ENCODE measurements around the gene BRD3. TPM values are rescaled to one million over a fixed set of nuclear protein-coding genes. Genes with fewer than 3 reads are reported as not detected.

BRD3 gene
- total and polyA plus RNA-seq, 2 donors from 2014 or later, result 7.7 to 46.2 TPM

DNA sequence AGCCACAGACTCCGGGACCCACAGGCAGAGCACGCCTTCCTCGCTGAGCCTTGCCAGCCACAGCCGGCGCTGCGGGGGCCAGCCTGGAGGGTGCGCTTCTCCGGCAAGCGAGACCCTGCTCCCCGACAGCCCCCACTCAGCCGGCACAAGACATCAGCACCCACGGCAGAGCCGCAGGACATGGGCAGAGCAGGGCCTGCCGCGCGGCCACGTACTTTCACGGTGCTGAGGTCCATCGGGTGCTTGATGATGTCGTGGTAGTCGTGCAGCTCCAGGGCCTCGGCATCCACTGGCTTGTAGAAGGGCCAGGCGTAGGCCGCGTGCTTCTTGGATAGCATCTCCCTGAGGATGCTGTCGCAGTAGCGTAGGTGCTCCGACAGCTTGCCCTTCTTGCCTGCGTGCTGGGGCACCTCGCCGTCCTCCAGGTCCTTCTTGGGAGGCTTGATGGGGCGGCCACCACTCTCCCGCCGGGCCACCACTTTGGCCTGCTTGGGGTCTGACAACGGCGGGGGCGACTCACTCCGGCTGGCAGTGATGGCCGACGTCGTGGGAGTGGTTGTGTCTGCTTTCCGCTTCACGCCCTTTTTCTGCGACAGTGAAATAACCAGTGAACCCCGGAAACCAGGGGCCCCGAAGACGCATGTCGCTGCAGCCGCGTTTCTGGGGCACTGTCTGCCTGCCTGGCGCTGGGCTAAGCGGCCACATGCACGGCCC is 19.8 kb downstream of the BRD3 start:
- no peak for TF ChIP-seq CTCF (IDR thresholded peaks at IDR 0.05; ENCODE audit: borderline replicate concordance, extremely low read depth, insufficient read depth)
- intact Hi-C loops (cut with DNase I), result no loop called here
- Histone ChIP-seq H3K27me3 (ENCODE audit: control insufficient read depth, insufficient read depth, low read length) (no peaks in the 10 kb centered on the region), H3K9me3 (ENCODE audit: control insufficient read depth in 2 of 3, insufficient read depth in 1 of 3, low read length in 3 of 3) (no peaks in the 10 kb centered on the region), H3K36me3 (ENCODE audit: control insufficient read depth in 2 of 3, insufficient read depth in 3 of 3, low read length in 3 of 3) (peaks cover 6 to 39% (median 31%) of the 10 kb centered on the region in 3 donors), H3K27ac (ENCODE audit: low read depth in 2 of 2, low read length in 2 of 2) (no peak overlapping the region), H3K9ac (ENCODE audit: low read length in 3 of 3) (no peak overlapping the region), H3K4me3 (ENCODE audit: low read length in 3 of 3) (no peak overlapping the region), H3K4me1 (ENCODE audit: control insufficient read depth in 2 of 3, insufficient read depth in 2 of 3, low read depth in 1 of 3, low read length in 3 of 3) (no peaks in the 10 kb centered on the region)
- FAIRE-seq (no peak), DNase-seq (peak in 1 of 5 donors; percentile 68)

GRCh38 chr9:134046894-134047681 is 20.7 kb downstream of the BRD3 start:
- intact Hi-C loops (cut with DNase I), result no loop called here
- Histone ChIP-seq H3K9me3 (ENCODE audit: control insufficient read depth in 2 of 3, insufficient read depth in 1 of 3, low read length in 3 of 3) (no peaks in the 10 kb centered on the region), H3K36me3 (ENCODE audit: control insufficient read depth in 2 of 3, insufficient read depth in 3 of 3, low read length in 3 of 3) (peaks cover 6 to 34% (median 27%) of the 10 kb centered on the region in 3 donors), H3K9ac (ENCODE audit: low read length in 3 of 3) (no peak overlapping the region), H3K4me3 (ENCODE audit: low read length in 3 of 3) (no peak overlapping the region), H3K27ac (ENCODE audit: low read depth in 2 of 2, low read length in 2 of 2) (no peak overlapping the region), H3K27me3 (ENCODE audit: control insufficient read depth, insufficient read depth, low read length) (no peaks in the 10 kb centered on the region), H3K4me1 (ENCODE audit: control insufficient read depth in 2 of 3, insufficient read depth in 2 of 3, low read depth in 1 of 3, low read length in 3 of 3) (no peaks in the 10 kb centered on the region)
- DNase-seq, result peak in 1 of 5 donors; percentile 61
- FAIRE-seq, result no peak
- no peak for TF ChIP-seq CTCF (IDR thresholded peaks at IDR 0.05; ENCODE audit: borderline replicate concordance, extremely low read depth, insufficient read depth)

DNA sequence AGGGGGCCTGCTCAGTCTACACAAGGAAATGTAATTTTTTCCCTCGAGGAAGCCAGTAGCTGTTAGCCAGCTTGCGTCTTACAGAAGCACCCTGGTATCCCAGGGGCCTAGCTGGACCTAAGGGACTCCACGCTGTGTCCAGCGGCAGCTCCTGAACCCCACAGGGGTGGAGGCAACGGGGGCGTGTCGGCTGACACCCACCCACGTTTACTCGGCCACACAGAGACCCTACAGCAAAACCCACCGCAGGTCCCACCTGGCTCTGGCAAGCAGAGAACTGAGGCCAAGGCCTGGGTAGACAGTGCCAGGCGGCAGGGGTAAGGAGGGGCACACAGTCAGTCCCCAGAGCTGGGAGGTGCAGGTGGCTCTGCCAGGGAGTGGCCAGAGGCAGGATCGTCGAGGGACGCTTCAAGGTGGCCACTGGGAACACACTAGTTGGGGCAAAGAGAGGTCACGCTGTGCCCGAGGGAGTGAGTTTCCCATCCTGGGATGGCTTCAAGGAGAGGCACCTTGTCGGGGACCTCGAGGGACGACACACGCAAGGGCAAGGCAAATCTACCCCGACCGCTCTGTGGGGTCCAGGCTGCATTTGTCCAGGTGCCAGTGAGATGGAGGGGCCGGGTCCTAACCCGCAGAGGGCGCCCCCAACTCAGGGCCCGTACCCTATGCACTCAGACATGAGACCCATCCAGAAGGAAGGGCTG is 21.8 kb downstream of the BRD3 start:
- Histone ChIP-seq H3K4me1 (ENCODE audit: control insufficient read depth in 2 of 3, insufficient read depth in 2 of 3, low read depth in 1 of 3, low read length in 3 of 3) (no peaks in the 10 kb centered on the region), H3K9ac (ENCODE audit: low read length in 3 of 3) (no peak overlapping the region), H3K27ac (ENCODE audit: low read depth in 2 of 2, low read length in 2 of 2) (no peak overlapping the region), H3K36me3 (ENCODE audit: control insufficient read depth in 2 of 3, insufficient read depth in 3 of 3, low read length in 3 of 3) (peaks cover 6 to 39% (median 26%) of the 10 kb centered on the region in 3 donors), H3K27me3 (ENCODE audit: control insufficient read depth, insufficient read depth, low read length) (no peaks in the 10 kb centered on the region), H3K9me3 (ENCODE audit: control insufficient read depth in 2 of 3, insufficient read depth in 1 of 3, low read length in 3 of 3) (no peaks in the 10 kb centered on the region), H3K4me3 (ENCODE audit: low read length in 3 of 3) (no peak overlapping the region)
- intact Hi-C loops (cut with DNase I), result no loop called here
- no peak for TF ChIP-seq CTCF (IDR thresholded peaks at IDR 0.05; ENCODE audit: borderline replicate concordance, extremely low read depth, insufficient read depth)
- peak in 1 of 5 donors; percentile 69 for DNase-seq
- FAIRE-seq, result no peak
